Measurements from ENCODE around the gene SPTSSA. TPM values are rescaled to one million over a fixed set of nuclear protein-coding genes. Genes with fewer than 3 reads are reported as not detected.
A peak's percentile ranks its signal among the peaks of the same experiment; 100 is the strongest.

The SPTSSA gene
- total RNA-seq, 1 donor from 2014 or later = 12.9 TPM

DNA sequence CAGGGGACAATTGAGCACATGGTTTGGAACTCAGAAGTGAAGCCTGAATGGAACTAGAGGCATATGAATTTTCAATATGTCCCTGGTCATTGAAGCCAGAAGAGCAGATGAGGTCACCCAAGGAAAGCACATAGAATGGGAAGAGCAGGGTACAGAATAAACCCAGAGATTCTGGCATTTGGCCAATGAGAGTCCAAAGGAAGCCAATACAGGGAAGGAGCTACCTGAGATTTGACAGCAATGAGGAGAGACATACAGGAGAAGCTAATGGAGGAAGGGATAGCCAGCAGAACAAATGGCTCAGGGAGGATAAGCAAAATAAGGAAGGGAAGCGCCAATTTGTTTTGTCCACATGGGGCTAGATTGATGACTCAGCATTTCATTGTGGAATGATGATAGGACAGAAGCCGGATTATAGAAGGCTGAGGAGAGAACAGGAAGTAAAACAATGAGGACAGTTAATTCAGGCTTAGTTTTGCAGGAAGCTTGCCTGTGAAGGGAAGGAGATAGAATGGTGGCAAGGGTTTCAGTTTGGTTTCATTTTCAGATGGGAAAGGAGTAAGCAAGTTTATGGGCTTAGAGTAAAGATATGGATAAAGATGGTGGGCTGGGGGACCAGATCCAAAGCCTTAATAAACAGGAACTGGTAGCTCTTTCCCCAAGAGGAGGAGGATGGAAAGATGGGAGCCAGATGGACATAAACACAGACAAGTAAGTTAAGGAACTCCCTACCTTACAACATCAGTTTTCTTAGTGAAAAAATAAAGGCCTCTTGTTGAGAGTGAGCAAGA lies 3.2 kb upstream of the SPTSSA start:
- H3K36me3 ChIP-seq (ENCODE audit: control insufficient read depth, insufficient read depth, low read length) = no peaks in the 10 kb centered on the region
- no peak for FAIRE-seq
- peak; percentile 36 for DNase-seq (ENCODE audit: low read depth)
- no peaks in the 10 kb centered on the region for H3K27me3 ChIP-seq (ENCODE audit: control insufficient read depth, insufficient read depth, low read length)
- TF ChIP-seq, protein P1, sequence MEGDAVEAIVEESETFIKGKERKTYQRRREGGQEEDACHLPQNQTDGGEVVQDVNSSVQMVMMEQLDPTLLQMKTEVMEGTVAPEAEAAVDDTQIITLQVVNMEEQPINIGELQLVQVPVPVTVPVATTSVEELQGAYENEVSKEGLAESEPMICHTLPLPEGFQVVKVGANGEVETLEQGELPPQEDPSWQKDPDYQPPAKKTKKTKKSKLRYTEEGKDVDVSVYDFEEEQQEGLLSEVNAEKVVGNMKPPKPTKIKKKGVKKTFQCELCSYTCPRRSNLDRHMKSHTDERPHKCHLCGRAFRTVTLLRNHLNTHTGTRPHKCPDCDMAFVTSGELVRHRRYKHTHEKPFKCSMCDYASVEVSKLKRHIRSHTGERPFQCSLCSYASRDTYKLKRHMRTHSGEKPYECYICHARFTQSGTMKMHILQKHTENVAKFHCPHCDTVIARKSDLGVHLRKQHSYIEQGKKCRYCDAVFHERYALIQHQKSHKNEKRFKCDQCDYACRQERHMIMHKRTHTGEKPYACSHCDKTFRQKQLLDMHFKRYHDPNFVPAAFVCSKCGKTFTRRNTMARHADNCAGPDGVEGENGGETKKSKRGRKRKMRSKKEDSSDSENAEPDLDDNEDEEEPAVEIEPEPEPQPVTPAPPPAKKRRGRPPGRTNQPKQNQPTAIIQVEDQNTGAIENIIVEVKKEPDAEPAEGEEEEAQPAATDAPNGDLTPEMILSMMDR (IDR thresholded peaks at IDR 0.05; ENCODE audit: insufficient read depth, low read length, severe bottlenecking) = no peak
- H3K4me3 ChIP-seq (ENCODE audit: low read depth, low read length) = no peak overlapping the region

DNA sequence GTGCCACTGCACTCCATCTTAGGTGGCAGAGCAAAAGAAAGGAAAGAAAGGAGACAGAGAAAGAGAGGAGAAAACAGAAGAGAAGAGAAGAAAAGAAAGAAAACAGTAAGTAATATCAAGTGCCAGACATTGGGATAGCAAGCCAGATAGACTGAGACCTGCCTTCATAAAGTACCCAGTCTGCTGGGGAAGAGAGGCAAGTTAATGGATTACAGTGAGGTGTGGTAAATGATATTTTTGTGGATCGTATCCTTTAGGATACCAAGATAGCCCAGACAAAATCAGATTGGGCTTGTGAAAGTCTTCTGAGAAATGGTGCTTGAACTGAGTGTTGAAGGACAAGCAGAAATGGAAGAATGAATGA lies 1.5 kb upstream of the SPTSSA start:
- Histone ChIP-seq H3K36me3 (ENCODE audit: control insufficient read depth, insufficient read depth, low read length) (no peaks in the 10 kb centered on the region), H3K4me3 (ENCODE audit: low read depth, low read length) (no peak overlapping the region), H3K27me3 (ENCODE audit: control insufficient read depth, insufficient read depth, low read length) (no peaks in the 10 kb centered on the region)
- FAIRE-seq (no peak), DNase-seq (ENCODE audit: low read depth) (no peak)
- TF ChIP-seq, protein P1 (IDR thresholded peaks at IDR 0.05; ENCODE audit: insufficient read depth, low read length, severe bottlenecking) = no peak

DNA sequence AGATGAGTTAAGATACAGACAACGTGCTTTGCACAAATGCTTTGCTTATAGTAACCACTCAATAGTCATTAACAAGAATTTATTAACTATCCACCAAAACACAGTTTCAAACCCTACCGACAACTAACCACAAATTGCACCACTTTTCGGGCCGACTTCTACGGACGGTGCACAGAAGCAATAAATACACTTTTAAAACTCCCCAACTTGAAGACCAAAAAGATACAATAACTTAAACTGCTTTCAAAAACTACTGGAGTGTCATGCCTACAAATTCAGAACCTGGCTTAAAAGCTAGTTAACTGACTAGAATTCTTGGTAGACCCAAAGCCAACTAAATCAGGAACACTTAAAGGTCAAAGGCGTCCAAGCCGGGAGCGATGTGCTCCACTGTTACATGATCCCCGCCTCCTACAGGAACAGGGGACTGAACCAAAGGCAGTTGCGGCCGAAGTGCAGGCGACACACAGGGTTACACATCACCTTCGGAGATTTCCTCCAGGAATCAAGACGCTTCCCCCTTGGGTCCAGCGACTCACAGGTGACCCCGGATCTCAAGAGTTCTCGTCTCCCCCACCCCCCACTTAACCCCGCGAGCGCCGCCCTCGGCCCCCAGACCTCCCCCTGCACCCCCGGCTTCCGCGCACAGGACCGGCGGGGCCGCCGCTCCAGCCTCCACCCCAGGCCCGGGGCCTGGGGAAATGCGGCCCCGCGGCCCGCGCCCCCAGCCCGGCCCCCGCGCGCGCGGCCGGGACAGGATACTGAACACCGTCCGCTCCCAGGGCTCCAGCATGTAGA lies 507 bp downstream of the SPTSSA start:
- H3K4me3 ChIP-seq (ENCODE audit: low read depth, low read length) = peak overlapping the region; percentile 60
- DNase-seq (ENCODE audit: low read depth) (peak; percentile 39), FAIRE-seq (no peak)
- TF ChIP-seq, protein P1 (IDR thresholded peaks at IDR 0.05; ENCODE audit: insufficient read depth, low read length, severe bottlenecking) = no peak
- no peaks in the 10 kb centered on the region for H3K27me3 ChIP-seq (ENCODE audit: control insufficient read depth, insufficient read depth, low read length)
- peaks cover 1% of the 10 kb centered on the region for H3K36me3 ChIP-seq (ENCODE audit: control insufficient read depth, insufficient read depth, low read length)

DNA sequence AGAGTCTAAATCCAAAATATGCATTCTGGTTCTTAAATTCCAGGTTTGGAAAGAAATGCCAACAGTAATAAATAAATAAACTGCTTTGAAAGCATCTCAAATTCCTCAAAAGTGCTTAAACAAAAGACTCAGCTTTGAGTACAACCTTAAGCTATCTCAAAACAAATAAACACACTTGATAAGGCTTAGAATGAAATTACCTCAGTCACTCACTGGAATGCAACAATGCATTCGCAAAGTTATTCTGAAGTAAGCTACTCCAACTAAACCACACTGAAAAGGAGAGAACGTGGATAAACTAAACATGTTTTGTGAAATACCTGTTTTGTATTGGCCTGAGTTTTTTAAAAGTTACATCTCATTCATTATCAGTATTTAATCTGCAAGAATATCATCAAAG lies 1.2 kb downstream of the SPTSSA start:
- TF ChIP-seq, protein P1 (IDR thresholded peaks at IDR 0.05; ENCODE audit: insufficient read depth, low read length, severe bottlenecking) = no peak
- DNase-seq (ENCODE audit: low read depth) = peak; percentile 27
- FAIRE-seq = no peak
- no peaks in the 10 kb centered on the region for H3K27me3 ChIP-seq (ENCODE audit: control insufficient read depth, insufficient read depth, low read length)
- H3K4me3 ChIP-seq (ENCODE audit: low read depth, low read length) = peak overlapping the region; percentile 60
- H3K36me3 ChIP-seq (ENCODE audit: control insufficient read depth, insufficient read depth, low read length) = peaks cover 1% of the 10 kb centered on the region

DNA sequence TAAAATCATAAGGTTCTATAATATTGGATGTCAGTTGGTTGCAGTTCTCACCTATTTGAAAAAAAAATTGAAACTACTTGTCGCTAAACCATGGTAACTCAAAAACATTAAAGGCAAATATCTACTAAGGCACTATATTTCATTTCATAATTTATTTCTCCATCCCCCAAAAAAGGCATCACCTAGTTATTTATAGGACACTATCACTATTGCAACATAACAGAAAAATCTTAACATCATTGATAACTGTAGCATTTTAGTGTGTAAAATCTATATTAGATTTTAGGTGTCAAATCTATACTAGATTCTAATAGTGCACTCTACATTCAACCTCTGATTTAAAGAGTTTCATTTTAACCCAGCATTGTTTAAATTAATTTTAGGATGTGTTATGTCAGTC lies 1.7 kb downstream of the SPTSSA start:
- no peak overlapping the region for H3K4me3 ChIP-seq (ENCODE audit: low read depth, low read length)
- peaks cover 1% of the 10 kb centered on the region for H3K36me3 ChIP-seq (ENCODE audit: control insufficient read depth, insufficient read depth, low read length)
- TF ChIP-seq, protein P1 (IDR thresholded peaks at IDR 0.05; ENCODE audit: insufficient read depth, low read length, severe bottlenecking) = no peak
- FAIRE-seq (no peak), DNase-seq (ENCODE audit: low read depth) (no peak)
- H3K27me3 ChIP-seq (ENCODE audit: control insufficient read depth, insufficient read depth, low read length) = no peaks in the 10 kb centered on the region

All from bronchial epithelial cell (primary cell).